Measurements from ENCODE around the gene ZNF574. TPM values are rescaled to one million over a fixed set of nuclear protein-coding genes. Genes with fewer than 3 reads are reported as not detected.

ZNF574 gene
- polyA plus RNA-seq, 1 donor (not counting 4 experiments of a cell fraction or from before 2014, with no cell fraction given): 6.8 TPM

DNA sequence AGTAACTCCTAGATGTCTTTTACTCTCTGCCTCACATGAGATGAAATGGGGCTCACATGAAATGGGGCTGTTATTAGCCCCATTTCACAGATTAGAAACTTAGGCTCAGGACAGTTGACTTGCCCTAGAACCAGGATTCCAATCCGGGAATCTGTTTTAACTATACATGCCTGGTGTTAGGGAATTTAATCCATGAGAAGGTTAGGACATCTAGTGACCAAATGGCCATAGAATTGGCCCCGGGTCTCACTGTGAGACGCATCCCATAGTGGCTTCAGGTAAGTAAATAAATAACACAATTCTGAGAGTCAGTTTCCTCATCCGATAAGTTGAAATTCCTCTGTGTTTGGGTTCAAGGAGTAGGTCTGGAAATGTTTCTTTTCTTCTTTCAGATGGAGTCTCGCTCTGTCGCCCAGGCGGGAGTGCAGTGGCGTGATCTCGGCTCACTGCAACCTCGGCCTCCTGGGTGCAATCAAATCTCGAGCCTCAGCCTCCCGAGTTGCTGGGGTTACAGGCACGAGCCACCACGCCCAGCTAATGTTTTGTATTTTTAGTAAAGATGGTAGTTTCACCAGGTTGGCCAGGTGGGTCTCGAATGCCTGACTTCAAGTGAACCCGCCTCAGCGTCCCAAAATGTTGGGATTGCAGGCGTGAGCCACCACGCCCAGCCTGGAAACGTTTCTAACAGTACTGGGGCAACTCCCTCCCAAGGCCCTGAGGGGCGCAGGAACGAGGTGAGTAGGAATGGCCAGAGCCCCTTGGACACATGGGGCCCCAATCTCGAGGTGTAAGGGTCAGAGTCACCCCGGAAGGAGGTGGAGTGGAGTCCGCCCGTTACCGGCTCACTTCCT, 1.2 kb upstream of the ZNF574 start:
- Histone ChIP-seq H3K27ac (ENCODE audit: control insufficient read depth, insufficient read depth, low read length) (peak overlapping the region; percentile 100), H3K36me3 (ENCODE audit: control insufficient read depth in 2 of 2, extremely low read depth in 1 of 2, insufficient read depth in 2 of 2, low read length in 2 of 2) (peaks cover 7 to 10% of the 10 kb centered on the region in 2 experiments), H4K20me1 (ENCODE audit: control insufficient read depth, extremely low read depth, insufficient read depth, low read length) (peaks cover 21% of the 10 kb centered on the region), H3K27me3 (ENCODE audit: control insufficient read depth, extremely low read depth, insufficient read depth, low read length) (no peaks in the 10 kb centered on the region), H3K4me1 (ENCODE audit: control insufficient read depth, extremely low read depth, insufficient read depth, low read length) (peaks cover 37% of the 10 kb centered on the region), H3K9ac (ENCODE audit: control insufficient read depth, extremely low read depth, insufficient read depth, low read length) (peak overlapping the region; percentile 100), H3K4me3 (ENCODE audit: control insufficient read depth in 2 of 3, extremely low read depth in 1 of 3, insufficient read depth in 2 of 3, low read depth in 1 of 3, low read length in 3 of 3) (peak overlapping the region; percentile 37 to 98 (median 91)), H3K9me3 (ENCODE audit: control insufficient read depth, low read depth, low read length) (no peaks in the 10 kb centered on the region), H3K4me2 (ENCODE audit: control insufficient read depth, extremely low read depth, insufficient read depth, low read depth, low read length) (peak overlapping the region; percentile 86), H2AFZ (ENCODE audit: control insufficient read depth, low read length) (peak overlapping the region; percentile 96), H3K9me1 (ENCODE audit: control insufficient read depth, extremely low read depth, insufficient read depth, low read length) (peaks cover 10% of the 10 kb centered on the region), H3K79me2 (ENCODE audit: control insufficient read depth, insufficient read depth, low read length) (peaks cover 38% of the 10 kb centered on the region)
- FAIRE-seq (no peak), DNase-seq (ENCODE audit: low read depth, low spot score) (no peak)
- dilution Hi-C loops (cut with MboI; ENCODE audit: extremely low pct_ligation_motif_present, low sequenced_read_pairs): no loop called here
- no peak for TF ChIP-seq CTCF (optimal IDR thresholded peaks at IDR 0.05 in 1 of 3, IDR thresholded peaks at IDR 0.05 in 1 of 3, conservative IDR thresholded peaks at IDR 0.05 in 1 of 3; ENCODE audit: extremely low read depth in 1 of 3, insufficient read depth in 2 of 3, low read length in 3 of 3)
- no peak for TF ChIP-seq EZH2 (IDR thresholded peaks at IDR 0.05; ENCODE audit: low read length)

DNA sequence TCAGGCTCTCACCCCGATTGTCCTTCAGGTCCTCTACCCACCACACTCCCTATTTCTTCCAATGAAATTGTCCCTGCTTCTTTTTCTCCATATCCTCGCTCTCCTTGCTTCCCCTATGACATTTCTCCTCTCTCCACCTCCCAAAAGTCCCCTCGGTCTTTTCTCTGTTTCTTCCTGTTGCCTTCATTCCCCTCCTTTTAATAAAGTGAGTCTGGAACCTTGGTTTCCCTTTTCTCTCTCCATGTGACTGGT, 676 bp upstream of the ZNF574 start:
- dilution Hi-C loops (cut with MboI; ENCODE audit: extremely low pct_ligation_motif_present, low sequenced_read_pairs): no loop called here
- peak overlapping the region; percentile 96 for H2AFZ ChIP-seq (ENCODE audit: control insufficient read depth, low read length)
- H3K4me2 ChIP-seq (ENCODE audit: control insufficient read depth, extremely low read depth, insufficient read depth, low read depth, low read length): peak overlapping the region; percentile 86
- H3K36me3 ChIP-seq (ENCODE audit: control insufficient read depth in 2 of 2, extremely low read depth in 1 of 2, insufficient read depth in 2 of 2, low read length in 2 of 2): peaks cover 10 to 12% of the 10 kb centered on the region in 2 experiments
- H3K79me2 ChIP-seq (ENCODE audit: control insufficient read depth, insufficient read depth, low read length): peaks cover 44% of the 10 kb centered on the region
- TF ChIP-seq EZH2 (IDR thresholded peaks at IDR 0.05; ENCODE audit: low read length): no peak
- H4K20me1 ChIP-seq (ENCODE audit: control insufficient read depth, extremely low read depth, insufficient read depth, low read length): peaks cover 21% of the 10 kb centered on the region
- H3K4me3 ChIP-seq (ENCODE audit: control insufficient read depth in 2 of 3, extremely low read depth in 1 of 3, insufficient read depth in 2 of 3, low read depth in 1 of 3, low read length in 3 of 3): peak overlapping the region; percentile 37 to 98 (median 91)
- H3K27ac ChIP-seq (ENCODE audit: control insufficient read depth, insufficient read depth, low read length): peak overlapping the region; percentile 100
- peaks cover 10% of the 10 kb centered on the region for H3K9me1 ChIP-seq (ENCODE audit: control insufficient read depth, extremely low read depth, insufficient read depth, low read length)
- peak overlapping the region; percentile 100 for H3K9ac ChIP-seq (ENCODE audit: control insufficient read depth, extremely low read depth, insufficient read depth, low read length)
- peaks cover 37% of the 10 kb centered on the region for H3K4me1 ChIP-seq (ENCODE audit: control insufficient read depth, extremely low read depth, insufficient read depth, low read length)
- DNase-seq (ENCODE audit: low read depth, low spot score): no peak
- H3K9me3 ChIP-seq (ENCODE audit: control insufficient read depth, low read depth, low read length): no peaks in the 10 kb centered on the region
- H3K27me3 ChIP-seq (ENCODE audit: control insufficient read depth, extremely low read depth, insufficient read depth, low read length): no peaks in the 10 kb centered on the region
- FAIRE-seq: no peak

Data from keratinocyte (primary cell).